Forelimb muscle (tissue), 1 donor: ENCODE results near the gene UVRAG. TPM values are rescaled to one million over a fixed set of nuclear protein-coding genes. Genes with fewer than 3 reads are reported as not detected.

Experiments used
- DNase-seq: peaks from one replicate; pipeline ENCODE4 v3.0.0-alpha.2; 2013; ENCODE audit warnings: low read depth
- polyA plus RNA-seq: library from polyadenylated mRNA; unstranded; fragments of 120-200 nt; gene quantifications from one replicate; pipeline ENCODE4 v1.2.1, GENCODE V29; 2013; ENCODE audit not compliant: insufficient read length

Gene UVRAG
- polyA plus RNA-seq, 1 donor, result 8.1 TPM

GRCh38 chr11:76162336-76163288 is 347.6 kb downstream of the UVRAG start:
- no peak for DNase-seq

DNA sequence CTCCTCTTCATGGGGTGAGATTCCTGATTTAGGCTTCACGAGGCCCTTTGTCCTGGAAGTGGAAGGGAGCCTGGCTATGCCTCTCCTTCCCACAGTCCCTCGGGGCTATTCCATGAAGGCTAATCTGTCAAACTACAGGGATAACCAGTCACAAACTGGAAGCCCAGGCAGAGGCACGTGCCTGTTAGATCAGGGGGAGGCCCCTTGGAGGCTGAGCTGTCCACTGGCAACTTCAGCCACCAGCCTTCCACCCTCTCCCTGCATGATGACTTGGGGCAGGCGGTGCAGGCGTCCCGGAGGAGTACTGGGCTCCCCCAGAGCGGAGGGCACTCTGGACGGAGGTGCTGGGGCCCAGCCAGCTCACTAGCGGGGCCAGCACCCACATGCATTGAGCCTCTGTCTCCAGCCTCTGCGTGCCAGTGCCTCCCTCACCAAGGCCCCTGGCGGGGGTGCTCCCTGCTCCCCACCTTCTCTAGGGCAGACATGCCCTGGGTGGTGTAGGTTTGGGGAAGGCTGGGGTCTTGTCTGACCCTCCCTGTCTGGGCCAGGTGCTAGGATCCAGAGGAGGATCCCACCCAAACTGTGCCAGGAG is 348.4 kb downstream of the UVRAG start:
- no peak for DNase-seq

GRCh38 chr11:76164081-76164480 is 349.1 kb downstream of the UVRAG start:
- no peak for DNase-seq

DNA sequence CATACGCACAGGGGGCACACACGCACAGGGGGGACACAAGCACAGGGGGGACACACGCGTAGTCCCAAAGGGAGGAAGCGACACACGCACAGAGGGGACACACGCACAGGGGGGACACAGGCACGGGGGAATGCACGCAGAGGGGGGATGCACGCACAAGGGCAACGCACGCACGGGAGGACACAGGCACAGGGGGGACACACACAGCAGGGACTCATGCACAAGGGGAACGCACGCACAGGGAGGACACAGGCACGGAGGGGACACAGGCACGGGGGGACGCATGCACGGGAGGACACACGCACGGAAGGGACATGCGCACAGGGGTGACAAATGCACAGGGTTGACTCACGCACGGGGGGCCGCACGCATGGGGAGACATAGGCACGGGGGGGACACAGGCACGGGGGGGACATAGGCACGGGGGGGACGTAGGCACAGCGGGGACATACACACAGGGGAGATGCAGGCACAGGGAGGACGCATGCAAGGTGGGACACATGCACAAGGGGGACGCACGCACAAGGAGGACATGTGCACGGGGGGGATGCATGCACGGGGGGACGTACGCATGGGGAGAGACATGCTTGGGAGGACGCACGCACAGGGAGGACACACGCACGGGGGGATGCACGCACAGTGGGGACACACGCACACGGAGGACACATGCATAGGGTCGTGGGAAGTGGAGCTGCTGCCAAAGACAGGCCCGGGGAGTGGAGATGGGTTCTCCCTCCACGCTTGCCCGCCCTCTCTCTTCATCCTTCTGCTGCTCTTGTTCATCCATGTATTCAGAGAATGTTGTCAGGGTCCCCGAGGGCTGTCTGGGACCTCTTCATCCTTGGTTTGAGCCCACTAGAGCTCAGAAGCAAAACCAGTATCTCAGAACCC is 350.1 kb downstream of the UVRAG start:
- DNase-seq, result no peak

DNA sequence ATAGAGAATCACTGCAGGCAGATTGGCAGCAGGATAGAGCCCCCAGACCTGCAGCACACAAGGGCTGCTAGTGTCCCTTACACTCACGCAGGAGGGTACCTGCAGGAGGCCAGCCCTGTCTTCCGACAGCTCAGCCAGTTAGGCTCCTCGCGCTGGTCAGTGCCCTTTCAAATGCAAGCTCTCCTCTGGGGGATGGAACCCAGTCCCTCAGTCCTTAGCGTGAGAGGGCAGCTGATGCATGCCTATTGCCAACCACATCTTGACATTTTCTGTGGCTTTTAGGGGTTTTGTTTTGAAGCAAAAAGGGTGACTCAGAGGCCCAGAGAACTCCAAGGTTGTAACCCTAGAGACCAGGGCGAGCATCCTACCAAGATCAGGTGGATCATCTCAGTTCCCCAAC is 351.3 kb downstream of the UVRAG start:
- no peak for DNase-seq

- DNase-seq, result no peak
Measured at GRCh38 chr11:76167590-76167989, 352.6 kb downstream of the UVRAG start.

- no peak for DNase-seq
Measured at GRCh38 chr11:76169473-76169896, 354.5 kb downstream of the UVRAG start.

DNA sequence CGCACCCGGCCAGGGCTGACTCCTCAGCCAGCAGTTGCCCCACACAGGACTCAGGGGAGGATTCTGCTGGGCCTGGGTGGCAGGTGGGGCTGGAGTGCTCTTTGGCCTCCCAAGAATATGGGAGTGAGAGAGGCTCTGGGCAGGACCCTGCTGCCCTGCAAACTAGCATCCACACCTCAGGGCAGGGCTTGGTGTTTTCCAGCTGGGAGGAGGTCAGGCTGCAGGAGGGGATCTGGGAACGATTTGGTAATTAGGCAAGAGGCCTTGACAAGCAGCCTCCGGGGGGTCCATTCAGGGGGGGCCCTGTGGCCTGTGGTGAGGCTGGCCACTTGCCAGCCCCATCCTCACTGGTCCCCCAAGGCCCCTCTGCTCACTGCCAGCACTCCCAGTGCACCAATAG is 355.5 kb downstream of the UVRAG start:
- no peak for DNase-seq

DNA sequence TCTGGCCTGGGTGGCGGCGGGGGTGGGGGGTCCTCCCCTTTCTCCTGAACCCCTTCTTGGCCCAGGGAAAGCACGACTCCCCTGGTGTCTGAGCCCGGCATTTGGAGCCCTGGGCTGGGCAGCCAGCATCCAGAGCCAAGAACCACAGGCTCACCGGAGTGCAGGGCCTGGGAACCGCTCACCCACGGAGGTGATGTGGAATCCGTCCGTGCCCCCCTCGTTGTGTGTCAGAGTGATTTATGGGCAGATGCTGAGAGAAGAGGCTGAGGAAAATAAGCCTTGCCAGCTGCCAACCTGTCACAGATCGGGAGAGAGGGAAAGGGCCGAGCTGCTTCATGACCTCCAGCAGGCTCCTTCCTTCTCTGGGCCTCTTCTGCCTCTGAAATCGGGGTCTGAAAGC is 357.6 kb downstream of the UVRAG start:
- DNase-seq, result no peak

DNA sequence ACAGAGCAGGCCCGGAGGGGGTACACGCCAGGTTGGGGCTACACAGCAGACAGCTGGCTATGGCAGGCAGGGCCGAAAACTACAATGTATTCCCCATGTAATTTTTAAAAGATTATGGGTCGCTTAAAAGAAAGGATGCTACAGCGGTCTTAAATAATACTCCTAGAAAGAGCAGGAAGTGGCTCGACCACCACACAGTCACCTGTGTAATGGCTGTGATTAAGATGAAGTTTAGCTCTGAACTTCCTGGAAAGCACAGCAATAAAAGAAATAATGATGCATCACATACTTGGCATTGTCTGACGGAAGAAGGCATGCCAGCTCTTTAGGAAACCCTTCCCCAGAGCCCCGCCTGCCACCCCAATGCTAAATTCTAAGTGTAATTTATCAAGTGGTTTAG is 358.7 kb downstream of the UVRAG start:
- DNase-seq, result no peak

- no peak for DNase-seq
Measured at GRCh38 chr11:76174330-76174729, 359.3 kb downstream of the UVRAG start.

DNA sequence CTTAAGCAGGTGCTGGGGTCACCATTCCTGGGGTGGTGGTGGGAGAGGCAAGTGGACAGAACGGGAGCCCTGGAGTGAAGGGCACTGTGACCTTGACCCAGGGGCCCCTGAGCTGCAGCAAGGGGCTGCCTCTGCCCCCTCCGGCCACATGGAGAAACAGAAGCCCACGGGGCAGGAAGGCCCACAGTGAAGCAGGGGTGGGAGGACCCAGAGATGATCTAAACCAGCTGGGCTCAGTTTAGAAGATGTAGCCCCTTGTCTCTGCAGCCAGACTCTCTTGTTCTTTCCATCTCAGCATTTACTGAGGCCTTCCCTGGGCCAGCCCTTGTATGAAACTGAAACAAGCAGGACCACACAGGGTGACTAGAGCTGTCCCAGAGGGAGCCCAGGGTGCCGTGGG is 360.8 kb downstream of the UVRAG start:
- no peak for DNase-seq

DNA sequence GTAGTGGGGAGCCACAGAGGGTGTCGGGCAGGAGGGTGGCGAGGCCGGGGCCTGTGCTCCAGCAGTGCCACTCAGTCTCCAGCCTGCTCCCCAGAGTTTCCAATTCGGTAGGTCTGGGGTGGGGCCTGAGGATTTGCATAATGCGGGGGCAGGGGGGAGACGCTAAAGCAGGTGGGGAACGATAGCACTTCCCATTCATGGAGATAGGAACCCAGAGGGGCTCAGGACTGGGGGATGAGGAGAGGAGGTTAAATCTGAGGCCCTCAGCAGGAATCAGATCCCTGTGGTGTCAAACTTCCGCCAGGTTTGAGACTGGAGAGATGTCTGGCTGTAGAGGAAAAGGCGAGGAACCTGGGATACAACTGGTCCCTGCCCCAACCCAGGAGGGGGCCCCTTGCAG is 361.5 kb downstream of the UVRAG start:
- DNase-seq, result no peak

DNA sequence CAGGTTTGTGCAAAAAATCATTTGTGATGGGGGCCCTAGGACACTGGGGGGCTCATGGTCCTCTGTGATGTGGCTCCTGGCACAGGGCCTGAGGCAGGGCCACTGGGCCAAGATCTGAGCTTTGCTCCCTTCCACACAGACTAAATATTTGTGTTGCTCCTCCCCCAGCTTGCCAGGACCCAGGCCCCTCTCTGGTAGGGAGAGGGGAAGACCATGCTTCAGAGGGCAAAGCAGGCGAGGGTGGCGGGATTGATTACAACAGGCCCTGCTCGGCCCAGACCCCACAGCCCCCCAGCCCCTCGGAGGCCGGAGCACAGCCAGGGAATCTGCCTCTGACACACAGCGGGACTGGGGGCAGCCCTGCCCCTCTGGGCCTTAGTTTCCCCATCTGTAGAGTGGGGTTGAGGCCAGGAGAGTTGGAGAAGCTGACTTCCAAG is 362.3 kb downstream of the UVRAG start:
- no peak for DNase-seq

DNA sequence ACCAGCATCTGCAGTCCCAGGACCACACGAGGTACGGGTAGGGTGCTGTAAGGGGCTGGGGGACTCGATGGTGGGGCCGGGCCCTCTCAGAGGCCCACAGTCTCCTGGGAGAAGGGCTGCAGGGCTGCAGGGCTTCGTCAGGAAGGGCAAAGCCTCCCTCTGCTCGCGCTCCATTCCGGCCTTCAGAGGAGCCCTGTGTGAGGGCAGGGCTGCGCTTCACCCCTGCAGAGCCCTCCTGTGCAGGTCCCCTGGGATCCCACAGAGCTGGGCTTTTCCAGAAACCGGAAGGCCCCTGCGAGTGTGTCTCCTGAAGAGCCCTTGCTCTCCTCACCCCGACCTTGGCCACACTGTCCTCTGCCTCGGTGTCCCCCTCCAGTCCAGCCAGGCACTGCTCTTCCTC is 364.1 kb downstream of the UVRAG start:
- no peak for DNase-seq

GRCh38 chr11:76181371-76181770 is 366.4 kb downstream of the UVRAG start:
- DNase-seq, result no peak

- DNase-seq, result no peak
Measured at GRCh38 chr11:76184551-76184993, 369.6 kb downstream of the UVRAG start.

GRCh38 chr11:76185511-76185910 is 370.5 kb downstream of the UVRAG start:
- no peak for DNase-seq

GRCh38 chr11:76185931-76186401 is 371.0 kb downstream of the UVRAG start:
- DNase-seq, result no peak

DNA sequence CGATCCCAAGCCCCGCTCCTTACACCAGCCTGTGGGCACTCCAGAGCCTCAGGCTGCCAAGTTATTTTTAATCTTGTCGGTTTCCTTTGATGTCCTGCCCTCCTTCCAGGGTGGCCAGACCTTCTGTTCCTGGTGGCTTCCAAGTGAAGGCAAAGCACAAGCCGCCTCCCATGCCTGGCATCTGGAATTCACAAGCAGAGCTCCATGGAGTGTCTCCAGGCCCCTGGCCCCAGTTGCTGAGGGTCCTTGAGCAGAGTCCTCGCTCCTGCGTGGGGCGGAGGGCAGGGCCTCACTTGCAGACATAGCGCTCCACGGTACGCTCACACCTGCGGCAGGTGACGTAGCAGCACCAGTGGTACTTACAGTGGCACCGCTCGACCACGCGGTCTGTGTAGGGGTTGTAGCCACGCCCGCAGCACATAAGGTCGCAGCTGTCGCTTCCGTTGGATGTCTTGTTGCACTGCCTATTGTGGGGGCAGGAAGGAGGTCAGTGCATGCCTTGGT is 371.8 kb downstream of the UVRAG start:
- no peak for DNase-seq

GRCh38 chr11:76188873-76189272 is 373.9 kb downstream of the UVRAG start:
- no peak for DNase-seq

GRCh38 chr11:76189682-76190081 is 374.7 kb downstream of the UVRAG start:
- DNase-seq, result no peak
